Activated CD4-positive, alpha-beta T cell treated with anti-CD3 and anti-CD28 coated beads, Interleukin-2, amount 10 ng/mL, durations not matched to agents 7 days and 5 days (primary cell): ENCODE data around the gene PLA2G5. TPM values are rescaled to one million over a fixed set of nuclear protein-coding genes. Genes with fewer than 3 reads are reported as not detected.

Experiments
- CTCF ChIA-PET: fragments of 350-600 bp; sonication (Branson Sonifier 250); formaldehyde crosslinking; loops from one replicate; lab custom pipeline; 2021; ENCODE audit warnings: antibody characterized with exemption; lab: Charles Lee
- POLR2A ChIA-PET: fragments of 350-600 bp; sonication (Branson Sonifier 250); formaldehyde crosslinking; loops from one replicate; lab custom pipeline; 2021; ENCODE audit warnings: antibody characterized with exemption; lab: Charles Lee
- DNase-seq: peaks from one replicate; pipeline ENCODE4 v3.0.0-alpha.2; 2020
- H3K27ac Mint-ChIP-seq: one replicate; pipeline ENCODE4 v1.8.0; 2021; ENCODE audit warnings: mild to moderate bottlenecking, moderate library complexity, mixed read lengths
- H3K27me3 Mint-ChIP-seq: one replicate; pipeline ENCODE4 v1.8.0; 2021; ENCODE audit warnings: mixed read lengths
- H3K36me3 Mint-ChIP-seq: one replicate; pipeline ENCODE4 v1.8.0; 2021; ENCODE audit warnings: low read depth, mixed read lengths
- H3K4me1 Mint-ChIP-seq: one replicate; pipeline ENCODE4 v1.8.0; 2021; ENCODE audit warnings: mixed read lengths
- H3K4me3 Mint-ChIP-seq: one replicate; pipeline ENCODE4 v1.8.0; 2021; ENCODE audit warnings: mild to moderate bottlenecking, moderate library complexity, mixed read lengths
- H3K9me3 Mint-ChIP-seq: one replicate; pipeline ENCODE4 v1.8.0; 2021; ENCODE audit warnings: mixed read lengths
- total RNA-seq, 2 experiments: library from RNA; stranded (reverse); gene quantifications; one replicate each; pipeline ENCODE4 v1.2.3, GENCODE V29; 2021

PLA2G5 gene
- total RNA-seq, 2 experiments from 2014 or later = not detected

- Mint-ChIP-seq H3K27ac (no peak overlapping the region), H3K9me3 (no peaks in the 10 kb centered on the region), H3K4me3 (no peak overlapping the region), H3K4me1 (peaks cover 10% of the 10 kb centered on the region), H3K27me3 (peaks cover 2% of the 10 kb centered on the region), H3K36me3 (no peaks in the 10 kb centered on the region)
- ChIA-PET CTCF (interaction anchor here (0.5 kb wide), 1 partner anchor 112 kb away, joined by 3 read pairs; no protein-coding TSS in a partner anchor), POLR2A (no interaction called here)
- peak; percentile 33 for DNase-seq
These were observed 30.8 kb downstream of the PLA2G5 start for GRCh38 chr1:20100632-20101355.

GRCh38 chr1:20102875-20103274 lies 32.9 kb downstream of the PLA2G5 start:
- Mint-ChIP-seq H3K4me1 (peaks cover 10% of the 10 kb centered on the region), H3K9me3 (no peaks in the 10 kb centered on the region), H3K36me3 (no peaks in the 10 kb centered on the region), H3K4me3 (no peak overlapping the region), H3K27ac (no peak overlapping the region), H3K27me3 (peaks cover 2% of the 10 kb centered on the region)
- DNase-seq = no peak
- ChIA-PET CTCF (no interaction called here), POLR2A (no interaction called here)

GRCh38 chr1:20105856-20106255 lies 35.9 kb downstream of the PLA2G5 start:
- DNase-seq = no peak
- Mint-ChIP-seq H3K4me1 (peaks cover 10% of the 10 kb centered on the region), H3K9me3 (no peaks in the 10 kb centered on the region), H3K27me3 (peaks cover 6% of the 10 kb centered on the region), H3K36me3 (no peaks in the 10 kb centered on the region), H3K27ac (no peak overlapping the region), H3K4me3 (no peak overlapping the region)
- POLR2A ChIA-PET = no interaction called here
- CTCF ChIA-PET = no interaction called here

- peaks cover 6% of the 10 kb centered on the region for H3K27me3 Mint-ChIP-seq
- ChIA-PET CTCF (no interaction called here), POLR2A (no interaction called here)
- no peaks in the 10 kb centered on the region for H3K36me3 Mint-ChIP-seq
- peaks cover 8% of the 10 kb centered on the region for H3K4me1 Mint-ChIP-seq
- no peak overlapping the region for H3K27ac Mint-ChIP-seq
- no peak overlapping the region for H3K4me3 Mint-ChIP-seq
- no peak for DNase-seq
- no peaks in the 10 kb centered on the region for H3K9me3 Mint-ChIP-seq
These were observed 37.4 kb downstream of the PLA2G5 start for GRCh38 chr1:20107351-20107750.

GRCh38 chr1:20107796-20108195 lies 37.8 kb downstream of the PLA2G5 start:
- no peak for DNase-seq
- POLR2A ChIA-PET = no interaction called here
- H3K4me1 Mint-ChIP-seq = peaks cover 5% of the 10 kb centered on the region
- H3K36me3 Mint-ChIP-seq = no peaks in the 10 kb centered on the region
- H3K27ac Mint-ChIP-seq = no peak overlapping the region
- CTCF ChIA-PET = no interaction called here
- no peak overlapping the region for H3K4me3 Mint-ChIP-seq
- H3K9me3 Mint-ChIP-seq = no peaks in the 10 kb centered on the region
- H3K27me3 Mint-ChIP-seq = peaks cover 6% of the 10 kb centered on the region

GRCh38 chr1:20108366-20109123 lies 38.6 kb downstream of the PLA2G5 start:
- Mint-ChIP-seq H3K4me1 (no peaks in the 10 kb centered on the region), H3K4me3 (no peak overlapping the region), H3K27ac (no peak overlapping the region), H3K36me3 (no peaks in the 10 kb centered on the region), H3K9me3 (no peaks in the 10 kb centered on the region), H3K27me3 (peaks cover 6% of the 10 kb centered on the region)
- ChIA-PET CTCF (interaction anchor here (0.7 kb wide), 1 partner anchor 339 kb away, joined by 3 read pairs; no protein-coding TSS in a partner anchor), POLR2A (no interaction called here)
- DNase-seq = no peak

GRCh38 chr1:20109223-20109856 lies 39.3 kb downstream of the PLA2G5 start:
- Mint-ChIP-seq H3K9me3 (no peaks in the 10 kb centered on the region), H3K27me3 (peaks cover 4% of the 10 kb centered on the region), H3K4me1 (no peaks in the 10 kb centered on the region), H3K4me3 (no peak overlapping the region), H3K27ac (no peak overlapping the region), H3K36me3 (no peaks in the 10 kb centered on the region)
- ChIA-PET CTCF (interaction anchor here (0.7 kb wide), 1 partner anchor 338 kb away, joined by 3 read pairs; no protein-coding TSS in a partner anchor), POLR2A (no interaction called here)
- DNase-seq = no peak

GRCh38 chr1:20110679-20111078 lies 40.7 kb downstream of the PLA2G5 start:
- Mint-ChIP-seq H3K27me3 (peaks cover 4% of the 10 kb centered on the region), H3K4me1 (no peaks in the 10 kb centered on the region), H3K4me3 (no peak overlapping the region), H3K36me3 (no peaks in the 10 kb centered on the region), H3K27ac (no peak overlapping the region), H3K9me3 (no peaks in the 10 kb centered on the region)
- DNase-seq = no peak
- ChIA-PET POLR2A (no interaction called here), CTCF (no interaction called here)

- no peak overlapping the region for H3K4me3 Mint-ChIP-seq
- ChIA-PET CTCF (no interaction called here), POLR2A (no interaction called here)
- no peaks in the 10 kb centered on the region for H3K9me3 Mint-ChIP-seq
- no peak for DNase-seq
- H3K27ac Mint-ChIP-seq = no peak overlapping the region
- H3K27me3 Mint-ChIP-seq = peaks cover 4% of the 10 kb centered on the region
- H3K4me1 Mint-ChIP-seq = no peaks in the 10 kb centered on the region
- no peaks in the 10 kb centered on the region for H3K36me3 Mint-ChIP-seq
These were observed 41.5 kb downstream of the PLA2G5 start for GRCh38 chr1:20111452-20111851.

- H3K27me3 Mint-ChIP-seq = peaks cover 7% of the 10 kb centered on the region
- POLR2A ChIA-PET = no interaction called here
- H3K4me1 Mint-ChIP-seq = no peaks in the 10 kb centered on the region
- no peaks in the 10 kb centered on the region for H3K36me3 Mint-ChIP-seq
- no peak overlapping the region for H3K4me3 Mint-ChIP-seq
- DNase-seq = no peak
- H3K27ac Mint-ChIP-seq = no peak overlapping the region
- no peaks in the 10 kb centered on the region for H3K9me3 Mint-ChIP-seq
- CTCF ChIA-PET = no interaction called here
These were observed 42.4 kb downstream of the PLA2G5 start for GRCh38 chr1:20112279-20113000.

GRCh38 chr1:20114021-20114648 lies 44.1 kb downstream of the PLA2G5 start:
- H3K4me3 Mint-ChIP-seq = no peak overlapping the region
- H3K4me1 Mint-ChIP-seq = no peaks in the 10 kb centered on the region
- H3K27ac Mint-ChIP-seq = no peak overlapping the region
- ChIA-PET CTCF (interaction anchor here (0.5 kb wide), 1 partner anchor 26 kb away, joined by 3 read pairs; no protein-coding TSS in a partner anchor), POLR2A (no interaction called here)
- H3K36me3 Mint-ChIP-seq = no peaks in the 10 kb centered on the region
- H3K9me3 Mint-ChIP-seq = no peaks in the 10 kb centered on the region
- no peak for DNase-seq
- H3K27me3 Mint-ChIP-seq = peaks cover 3% of the 10 kb centered on the region

GRCh38 chr1:20115479-20115878 lies 45.5 kb downstream of the PLA2G5 start:
- Mint-ChIP-seq H3K4me3 (no peak overlapping the region), H3K36me3 (no peaks in the 10 kb centered on the region), H3K9me3 (no peaks in the 10 kb centered on the region), H3K27ac (no peak overlapping the region), H3K27me3 (peaks cover 3% of the 10 kb centered on the region), H3K4me1 (no peaks in the 10 kb centered on the region)
- ChIA-PET CTCF (interaction anchor here (1.0 kb wide), 1 partner anchor 9 kb away, joined by 3 read pairs; no protein-coding TSS in a partner anchor), POLR2A (interaction anchor here (0.5 kb wide), 1 partner anchor 31 kb away, joined by 3 read pairs; no protein-coding TSS in a partner anchor)
- DNase-seq = no peak
